NCI-H524 treated with DMSO at 0.1 percent for 48 hours (cell line): ENCODE results near the gene IFNL1.
"Not testable (repeated sequence)": the region's sequence is repeated elsewhere in the genome, so short reads cannot be mapped to it uniquely, and the experiment has no call there.

Experiments
- DNase-seq: peaks from one replicate; lab custom pipeline; 2025; lab: John Stamatoyannopoulos, UW

The IFNL1 gene

GRCh38 chr19:39332738-39333137 is 36.5 kb downstream of the IFNL1 start:
- not testable (repeated sequence) for DNase-seq

DNA sequence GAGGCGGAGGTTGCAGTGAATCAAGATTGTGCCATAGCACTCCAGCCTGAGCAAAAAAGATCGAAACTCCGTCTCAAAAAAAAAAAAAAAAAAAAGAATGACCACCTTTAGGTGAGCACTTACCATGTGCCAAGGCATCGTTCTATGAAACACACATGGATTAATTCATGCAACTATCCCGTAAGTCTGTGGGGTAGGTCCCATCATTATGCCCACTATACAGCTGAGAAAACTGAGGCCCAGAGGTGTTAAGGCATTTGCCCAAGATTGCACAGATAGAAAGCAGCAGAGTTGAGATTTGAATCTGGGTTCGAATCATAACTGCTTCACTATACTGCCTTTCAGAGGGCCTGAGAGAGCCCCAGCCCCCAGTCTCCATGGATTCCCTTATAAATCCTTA is 37.3 kb downstream of the IFNL1 start:
- no peak for DNase-seq

DNA sequence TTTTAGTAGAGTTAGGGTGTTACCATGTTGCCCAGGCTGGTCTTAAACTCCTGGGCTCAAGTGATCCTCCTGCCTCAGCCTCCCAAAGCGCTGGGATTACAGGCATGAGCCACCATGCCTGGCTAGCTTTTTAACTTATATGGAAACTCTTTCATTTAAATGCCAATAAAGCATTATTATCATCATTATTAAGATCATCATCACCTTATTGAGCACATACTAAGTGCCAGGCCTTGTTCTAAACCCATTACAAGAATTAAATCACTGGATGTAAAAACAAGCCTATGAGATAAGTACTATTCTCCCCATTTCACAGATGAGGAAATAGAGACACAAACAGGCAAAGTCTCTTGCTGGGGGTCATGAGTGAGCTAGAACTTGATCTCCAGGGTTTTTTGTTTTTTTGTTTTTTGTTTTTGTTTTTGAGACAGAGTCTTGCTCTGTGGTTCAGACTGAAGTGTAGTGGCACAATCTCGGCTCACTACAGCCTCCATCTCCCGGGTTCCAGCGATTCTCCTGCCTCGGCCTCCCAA is 38.3 kb downstream of the IFNL1 start:
- no peak for DNase-seq

GRCh38 chr19:39335168-39335548 is 39.0 kb downstream of the IFNL1 start:
- no peak for DNase-seq

DNA sequence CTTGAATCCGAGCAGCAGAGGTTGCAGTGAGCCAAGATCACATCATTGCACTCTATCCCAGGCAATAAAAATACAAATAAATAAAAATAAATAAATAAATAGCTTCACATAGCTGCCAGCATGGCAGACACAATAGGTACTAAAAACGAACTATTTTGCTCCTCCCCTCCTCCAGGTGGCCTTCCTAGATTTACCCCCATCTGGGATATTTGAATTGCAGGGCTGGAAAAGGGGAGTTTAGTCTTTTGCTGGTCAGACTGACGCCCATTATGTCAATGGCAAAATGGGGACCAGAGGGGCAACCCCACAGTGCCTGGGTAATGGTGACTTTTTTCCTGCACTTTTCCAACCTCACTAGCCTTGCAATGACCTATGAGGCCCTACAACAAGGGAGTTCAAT is 40.3 kb downstream of the IFNL1 start:
- DNase-seq: no peak

DNA sequence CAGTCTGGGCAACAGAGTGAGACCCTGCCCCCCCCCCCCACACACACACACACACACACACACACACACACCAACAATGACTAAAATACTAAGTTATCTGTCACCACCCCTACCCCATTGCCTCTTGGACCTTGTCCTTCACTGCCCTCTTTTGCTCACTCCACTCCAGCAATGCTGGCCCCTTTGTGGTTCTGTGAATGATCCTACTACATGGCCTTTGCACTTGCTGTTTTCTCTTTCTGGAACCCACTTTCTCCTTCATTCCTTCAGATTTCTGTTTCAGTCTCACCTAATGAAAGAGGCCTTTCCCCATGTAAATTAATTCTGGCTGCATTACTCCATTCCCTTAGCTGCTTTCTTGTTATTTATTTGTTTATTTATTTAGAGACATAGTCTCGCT is 43.5 kb downstream of the IFNL1 start:
- DNase-seq: no peak

DNA sequence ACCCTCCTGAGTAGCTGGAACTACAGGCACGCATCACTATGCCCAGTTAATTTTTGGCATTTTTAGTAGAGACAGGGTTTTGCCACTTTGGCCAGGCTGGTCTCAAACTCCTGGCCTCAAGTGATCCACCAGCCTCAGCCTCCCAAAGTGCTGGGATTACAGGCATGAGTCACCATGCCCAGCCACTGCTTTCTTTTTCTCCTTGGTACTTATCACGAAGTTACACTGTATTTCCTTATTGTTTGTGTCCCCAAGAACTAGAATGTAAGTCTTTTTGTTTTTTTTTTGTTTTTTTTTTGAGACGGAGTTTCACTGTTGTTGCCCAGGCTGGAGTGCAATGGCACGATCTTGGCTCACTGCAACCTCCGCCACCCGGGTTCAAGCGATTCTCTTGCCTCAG is 43.9 kb downstream of the IFNL1 start:
- DNase-seq: not testable (repeated sequence)

GRCh38 chr19:39341129-39341718 is 45.0 kb downstream of the IFNL1 start:
- DNase-seq: no peak

GRCh38 chr19:39341719-39342604 is 45.8 kb downstream of the IFNL1 start, which contains the start of gene SAMD4B:
SAMD4B (plus strand) TSS chr19:39342421; CDS start chr19:39356894, 14,473 bp downstream.
- DNase-seq: peak; percentile 96

DNA sequence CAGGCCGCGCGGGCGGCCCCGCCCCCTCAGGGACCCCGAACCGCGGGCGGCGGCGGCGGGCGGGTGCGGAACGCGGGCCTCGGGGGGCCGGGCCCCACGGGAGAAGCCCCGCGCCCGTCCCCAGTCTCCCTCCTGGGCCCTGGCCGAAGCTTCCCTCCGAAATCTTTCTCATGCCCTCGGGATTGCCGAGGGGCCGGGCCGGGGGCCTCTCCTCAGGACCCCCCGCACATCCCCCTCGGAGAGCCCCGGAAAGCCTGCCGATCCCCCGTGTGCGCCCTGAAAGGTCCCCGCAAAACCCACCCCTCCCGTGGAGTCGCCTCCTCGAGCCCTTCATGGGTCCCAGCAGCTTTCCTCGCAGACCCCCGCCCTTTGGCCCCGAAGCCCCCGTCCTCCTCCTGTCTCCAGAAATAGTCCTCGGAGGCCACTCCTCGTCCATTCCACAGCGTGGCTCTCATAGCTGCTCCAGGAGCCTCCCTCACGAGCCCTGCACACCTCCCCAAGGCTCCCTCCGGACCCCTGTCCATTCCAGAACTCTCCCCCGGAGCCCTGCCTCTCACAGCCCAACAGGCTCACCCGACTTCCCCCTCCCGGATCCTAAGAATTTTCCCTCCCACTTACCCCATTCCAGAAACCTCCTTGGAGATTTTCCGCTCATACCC is 46.6 kb downstream of the IFNL1 start:
- DNase-seq: no peak

- DNase-seq: no peak
These were observed 49.7 kb downstream of the IFNL1 start for GRCh38 chr19:39345956-39346355.

- DNase-seq: no peak
These were observed 51.3 kb downstream of the IFNL1 start for GRCh38 chr19:39347332-39348164.
